ENCODE measurements around the gene HS6ST3.

DNA sequence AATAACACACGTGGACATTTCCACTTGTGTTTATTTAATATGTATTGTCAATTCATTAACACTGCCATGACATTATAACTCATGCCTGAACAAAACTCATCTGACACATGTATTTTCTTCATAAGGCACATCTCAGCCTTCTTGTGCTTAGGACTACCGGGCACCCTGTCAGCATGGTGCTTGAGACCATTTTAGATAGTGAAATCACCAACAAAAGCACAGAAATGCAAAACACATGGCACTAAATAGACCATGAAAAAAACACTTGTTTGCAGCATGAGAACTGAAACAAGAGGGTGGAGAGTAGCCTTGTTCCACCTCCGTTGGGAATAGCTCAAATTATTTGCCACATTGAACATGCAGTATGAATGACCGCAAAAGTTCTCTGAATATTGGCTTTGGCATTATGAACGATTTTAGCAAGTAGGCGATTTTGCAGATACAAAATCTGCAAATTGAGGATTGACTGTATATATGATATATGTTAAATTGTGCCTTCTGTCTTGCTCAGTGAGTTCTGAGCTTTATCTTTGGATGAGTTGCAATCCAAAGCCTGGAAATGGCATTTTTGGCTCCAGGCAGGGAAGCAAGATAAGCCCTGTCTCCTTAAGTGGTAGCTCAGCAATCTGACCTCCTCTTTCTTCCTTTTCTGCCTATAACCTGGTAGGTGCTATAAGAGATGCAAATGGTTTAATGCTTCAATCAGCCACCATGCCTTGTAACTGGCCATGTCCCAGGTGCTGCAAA is 328.2 kb downstream of the HS6ST3 start:
- TF ChIP-seq RAD21 (CRISPR knock-in tag; IDR thresholded peaks at IDR 0.05) (no peak), BORCS8-MEF2B (CRISPR knock-in tag; IDR thresholded peaks at IDR 0.05) (no peak), ZNF10 (CRISPR knock-in tag; IDR thresholded peaks at IDR 0.05; ENCODE audit: borderline replicate concordance, low read depth) (no peak), GRHL1 (CRISPR knock-in tag; conservative IDR thresholded peaks at IDR 0.05) (no peak), ZNF501 (CRISPR knock-in tag; IDR thresholded peaks at IDR 0.05) (no peak)
- TF ChIP-seq, protein P1, sequence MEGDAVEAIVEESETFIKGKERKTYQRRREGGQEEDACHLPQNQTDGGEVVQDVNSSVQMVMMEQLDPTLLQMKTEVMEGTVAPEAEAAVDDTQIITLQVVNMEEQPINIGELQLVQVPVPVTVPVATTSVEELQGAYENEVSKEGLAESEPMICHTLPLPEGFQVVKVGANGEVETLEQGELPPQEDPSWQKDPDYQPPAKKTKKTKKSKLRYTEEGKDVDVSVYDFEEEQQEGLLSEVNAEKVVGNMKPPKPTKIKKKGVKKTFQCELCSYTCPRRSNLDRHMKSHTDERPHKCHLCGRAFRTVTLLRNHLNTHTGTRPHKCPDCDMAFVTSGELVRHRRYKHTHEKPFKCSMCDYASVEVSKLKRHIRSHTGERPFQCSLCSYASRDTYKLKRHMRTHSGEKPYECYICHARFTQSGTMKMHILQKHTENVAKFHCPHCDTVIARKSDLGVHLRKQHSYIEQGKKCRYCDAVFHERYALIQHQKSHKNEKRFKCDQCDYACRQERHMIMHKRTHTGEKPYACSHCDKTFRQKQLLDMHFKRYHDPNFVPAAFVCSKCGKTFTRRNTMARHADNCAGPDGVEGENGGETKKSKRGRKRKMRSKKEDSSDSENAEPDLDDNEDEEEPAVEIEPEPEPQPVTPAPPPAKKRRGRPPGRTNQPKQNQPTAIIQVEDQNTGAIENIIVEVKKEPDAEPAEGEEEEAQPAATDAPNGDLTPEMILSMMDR (CRISPR knock-in tag; IDR thresholded peaks at IDR 0.05) = no peak
